ENCODE data around the gene TAOK3.

TAOK3 gene

GRCh38 chr12:118371321-118372282, 1.1 kb downstream of the TAOK3 start:
- no peak for TF ChIP-seq CTCF (conservative IDR thresholded peaks at IDR 0.05; ENCODE audit: low read length)
- H3K4me3 ChIP-seq (ENCODE audit: low read length), result peak overlapping the region; percentile 86
- peak; percentile 26 for DNase-seq (ENCODE audit: low read depth)

- peak overlapping the region; percentile 86 for H3K4me3 ChIP-seq (ENCODE audit: low read length)
- no peak for TF ChIP-seq CTCF (conservative IDR thresholded peaks at IDR 0.05; ENCODE audit: low read length)
- DNase-seq (ENCODE audit: low read depth), result no peak
Observed at GRCh38 chr12:118370601-118371000, 2.1 kb downstream of the TAOK3 start.

- no peak for TF ChIP-seq CTCF (conservative IDR thresholded peaks at IDR 0.05; ENCODE audit: low read length)
- no peak overlapping the region for H3K4me3 ChIP-seq (ENCODE audit: low read length)
- DNase-seq (ENCODE audit: low read depth), result no peak
Observed at GRCh38 chr12:118368821-118369220, 3.9 kb downstream of the TAOK3 start.

GRCh38 chr12:118361889-118362288, 10.8 kb downstream of the TAOK3 start:
- no peak for TF ChIP-seq CTCF (conservative IDR thresholded peaks at IDR 0.05; ENCODE audit: low read length)
- DNase-seq (ENCODE audit: low read depth), result no peak
- no peak overlapping the region for H3K4me3 ChIP-seq (ENCODE audit: low read length)

GRCh38 chr12:118361092-118361404, 11.7 kb downstream of the TAOK3 start:
- H3K4me3 ChIP-seq (ENCODE audit: low read length), result no peak overlapping the region
- DNase-seq (ENCODE audit: low read depth), result no peak
- no peak for TF ChIP-seq CTCF (conservative IDR thresholded peaks at IDR 0.05; ENCODE audit: low read length)

- TF ChIP-seq CTCF (conservative IDR thresholded peaks at IDR 0.05; ENCODE audit: low read length), result no peak
- no peak overlapping the region for H3K4me3 ChIP-seq (ENCODE audit: low read length)
- DNase-seq (ENCODE audit: low read depth), result no peak
Observed at GRCh38 chr12:118359541-118359915, 13.2 kb downstream of the TAOK3 start.

All from AG10803 (cell line).